Endothelial cell (in vitro differentiated cells): ENCODE data around the gene PRKG1. TPM values are rescaled to one million over a fixed set of nuclear protein-coding genes. Genes with fewer than 3 reads are reported as not detected.

Experiments used
- DNase-seq: peaks from one replicate; pipeline ENCODE4 v3.0.0; 2021; ENCODE audit warnings: low spot score
- H3K27ac Mint-ChIP-seq: one replicate; pipeline ENCODE4 v1.8.0; 2021; ENCODE audit warnings: mixed read lengths, inconsistent platforms; ENCODE audit not compliant: unreplicated experiment
- H3K27me3 Mint-ChIP-seq: one replicate; pipeline ENCODE4 v1.8.0; 2021; ENCODE audit warnings: mild to moderate bottlenecking, moderate library complexity, mixed read lengths, inconsistent platforms; ENCODE audit not compliant: unreplicated experiment
- H3K36me3 Mint-ChIP-seq: one replicate; pipeline ENCODE4 v1.8.0; 2021; ENCODE audit warnings: mild to moderate bottlenecking, low read depth, mixed read lengths, inconsistent platforms; ENCODE audit not compliant: unreplicated experiment
- H3K4me1 Mint-ChIP-seq: one replicate; pipeline ENCODE4 v1.8.0; 2021; ENCODE audit warnings: mild to moderate bottlenecking, mixed read lengths, inconsistent platforms; ENCODE audit not compliant: unreplicated experiment
- H3K4me3 Mint-ChIP-seq: one replicate; pipeline ENCODE4 v1.8.0; 2021; ENCODE audit warnings: mild to moderate bottlenecking, mixed read lengths, inconsistent platforms; ENCODE audit not compliant: unreplicated experiment
- H3K9me3 Mint-ChIP-seq: one replicate; pipeline ENCODE4 v1.8.0; 2021; ENCODE audit warnings: mixed read lengths, inconsistent platforms; ENCODE audit not compliant: unreplicated experiment
- CTCF ChIP-seq: fragments of 200-600 bp; sonication (generic); IDR thresholded peaks from one replicate; pipeline ENCODE4 v1.5.0; 2021; ENCODE audit warnings: antibody characterized with exemption; ENCODE audit not compliant: unreplicated experiment
- total RNA-seq: library from RNA; stranded (reverse); fragmentation: NEBNext Ultra II Directional; extraction: Animal tissue kit (Norgen Biotek cat#: 25700); gene quantifications from one replicate; pipeline ENCODE4 v1.2.1, GENCODE V29; 2021; ENCODE audit not compliant: unreplicated experiment

The PRKG1 gene
- total RNA-seq, 1 donor from 2014 or later: 10.7 TPM

- Mint-ChIP-seq H3K27me3 (no peaks in the 10 kb centered on the region), H3K4me3 (no peak overlapping the region), H3K4me1 (no peaks in the 10 kb centered on the region), H3K36me3 (no peaks in the 10 kb centered on the region), H3K27ac (no peak overlapping the region), H3K9me3 (no peaks in the 10 kb centered on the region)
- TF ChIP-seq CTCF: no peak
- no peak for DNase-seq
These were observed 8.1 kb upstream of the PRKG1 start for GRCh38 chr10:51066231-51066630.

DNA sequence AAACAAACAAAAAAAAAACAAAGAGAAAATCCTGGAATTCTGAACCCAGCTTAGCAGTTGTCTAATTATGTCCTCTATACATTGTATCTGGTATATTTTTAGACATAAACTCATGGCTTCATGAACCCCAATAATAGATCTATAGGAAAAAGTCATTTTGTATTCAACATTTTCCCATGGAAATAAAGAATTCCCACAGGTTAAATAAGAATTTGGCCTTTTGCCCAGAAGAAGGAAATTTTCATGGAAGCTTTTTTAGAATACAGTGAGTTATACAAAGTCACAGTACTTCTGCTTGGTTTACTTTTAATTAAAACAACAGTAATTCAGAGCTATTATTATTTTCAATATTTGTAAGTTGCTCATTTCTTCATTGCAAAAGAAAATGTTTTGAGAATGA lies 2.1 kb upstream of the PRKG1 start:
- peaks cover 7% of the 10 kb centered on the region for H3K4me1 Mint-ChIP-seq
- no peak for DNase-seq

GRCh38 chr10:51072921-51073434 lies 1.3 kb upstream of the PRKG1 start:
- DNase-seq: no peak
- H3K27me3 Mint-ChIP-seq: peaks cover 12% of the 10 kb centered on the region
- no peak for TF ChIP-seq CTCF
- H3K9me3 Mint-ChIP-seq: no peaks in the 10 kb centered on the region
- H3K4me3 Mint-ChIP-seq: peak overlapping the region; percentile 88
- H3K36me3 Mint-ChIP-seq: no peaks in the 10 kb centered on the region
- H3K27ac Mint-ChIP-seq: no peak overlapping the region
- H3K4me1 Mint-ChIP-seq: peaks cover 7% of the 10 kb centered on the region

More for the DNA sequence above, 2.1 kb upstream of the PRKG1 start:
- Mint-ChIP-seq H3K27ac (no peak overlapping the region), H3K27me3 (peaks cover 12% of the 10 kb centered on the region), H3K36me3 (no peaks in the 10 kb centered on the region), H3K4me3 (no peak overlapping the region), H3K9me3 (no peaks in the 10 kb centered on the region)
- no peak for TF ChIP-seq CTCF

GRCh38 chr10:51073453-51074237 lies 642 bp upstream of the PRKG1 start:
- peak; percentile 23 for DNase-seq
- H3K27ac Mint-ChIP-seq: no peak overlapping the region

More at GRCh38 chr10:51073453-51074237, 642 bp upstream of the PRKG1 start:
- peak overlapping the region; percentile 95 for H3K4me3 Mint-ChIP-seq
- H3K36me3 Mint-ChIP-seq: no peaks in the 10 kb centered on the region
- H3K4me1 Mint-ChIP-seq: peaks cover 7% of the 10 kb centered on the region
- TF ChIP-seq CTCF: no peak
- H3K9me3 Mint-ChIP-seq: no peaks in the 10 kb centered on the region
- H3K27me3 Mint-ChIP-seq: peaks cover 12% of the 10 kb centered on the region
